PC-3 (cell line): ENCODE measurements around the gene TIGD2. TPM values are rescaled to one million over a fixed set of nuclear protein-coding genes. Genes with fewer than 3 reads are reported as not detected.

Source experiments
- ATAC-seq: fragments of 200-7000 bp; cut with Tn5 transposase; 2 replicates; pipeline ENCODE4 v1.9.1; 2020; ENCODE audit warnings: mild to moderate bottlenecking, moderate library complexity
- BruUV-seq: library from RNA; stranded (reverse); fragments of 400-500 nt; replicated peaks from 2 replicates; lab custom pipeline; 2021; lab: Mats Ljungman, UMichigan
- CTCF ChIA-PET: fragments of 300-600 bp; sonication (Branson Sonifier 250); formaldehyde crosslinking; loops from one replicate; lab custom pipeline; 2022; ENCODE audit warnings: antibody characterized with exemption; lab: Charles Lee
- POLR2A ChIA-PET: fragments of 300-600 bp; sonication (Branson Sonifier 250); formaldehyde crosslinking; loops from one replicate; lab custom pipeline; 2022; ENCODE audit warnings: antibody characterized with exemption; ENCODE audit not compliant: unreplicated experiment; lab: Charles Lee
- DNase-seq: peaks from one replicate; pipeline ENCODE4 v3.0.0-alpha.2; 2015
- H2AFZ ChIP-seq: fragments of 300-600 bp; sonication (generic); 2 replicates; pipeline ENCODE4 v1.6.0; 2016; ENCODE audit warnings: antibody characterized with exemption, low read length
- H3F3A ChIP-seq: fragments of 300-600 bp; sonication (generic); one replicate; pipeline ENCODE4 v1.6.0; 2017; ENCODE audit warnings: antibody characterized with exemption, low read length, control low read depth, mild to moderate bottlenecking; ENCODE audit not compliant: unreplicated experiment
- H3K27ac ChIP-seq: fragments of 300-600 bp; sonication (generic); 2 replicates; pipeline ENCODE4 v1.5.1; 2016; ENCODE audit warnings: mild to moderate bottlenecking, low read length
- H3K27me3 ChIP-seq: fragments of 300-600 bp; sonication (generic); 2 replicates; pipeline ENCODE4 v1.6.1; 2016; ENCODE audit warnings: low read length, mixed read lengths
- H3K36me3 ChIP-seq: fragments of 300-600 bp; sonication (generic); 2 replicates; pipeline ENCODE4 v1.6.1; 2016; ENCODE audit warnings: low read depth, mixed run types, low read length, mixed read lengths
- H3K4me1 ChIP-seq: fragments of 300-600 bp; sonication (generic); 2 replicates; pipeline ENCODE4 v1.5.1; 2016; ENCODE audit warnings: low read length; ENCODE audit not compliant: insufficient read depth
- H3K4me2 ChIP-seq: fragments of 300-600 bp; sonication (generic); 2 replicates; pipeline ENCODE4 v1.6.0; 2016; ENCODE audit warnings: low read length
- H3K4me3 ChIP-seq: fragments of 300-600 bp; sonication (generic); 2 replicates; pipeline ENCODE4 v1.5.1; 2016; ENCODE audit warnings: mild to moderate bottlenecking, low read length, mixed read lengths
- H3K79me2 ChIP-seq: fragments of 300-600 bp; sonication (generic); 2 replicates; pipeline ENCODE4 v1.6.1; 2017; ENCODE audit warnings: low read length, mixed read lengths
- H3K9ac ChIP-seq: fragments of 300-600 bp; sonication (generic); 2 replicates; pipeline ENCODE4 v1.6.0; 2016; ENCODE audit warnings: mild to moderate bottlenecking, low read length
- H3K9me2 ChIP-seq: fragments of 300-600 bp; sonication (generic); replicated peaks from 2 replicates; pipeline ENCODE4 v1.6.1; 2016; ENCODE audit warnings: mixed run types, low read length, mixed read lengths
- H3K9me3 ChIP-seq: fragments of 300-600 bp; sonication (generic); 2 replicates; pipeline ENCODE4 v1.6.1; 2016; ENCODE audit warnings: low read length, mixed read lengths
- H4K20me1 ChIP-seq: fragments of 300-600 bp; sonication (generic); 2 replicates; pipeline ENCODE4 v1.6.1; 2016; ENCODE audit warnings: low read length, mixed read lengths
- EZH2 ChIP-seq: fragments of 300-600 bp; sonication (generic); IDR thresholded peaks from one replicate; pipeline ENCODE4 v1.6.1; 2017; ENCODE audit warnings: antibody characterized with exemption, mild to moderate bottlenecking, low read length; ENCODE audit not compliant: unreplicated experiment
- EZH2phosphoT487 ChIP-seq: fragments of 300-600 bp; sonication (generic); IDR thresholded peaks from 2 replicates; pipeline ENCODE4 v1.6.1; 2018; ENCODE audit warnings: mild to moderate bottlenecking, antibody characterized with exemption, low read length, borderline replicate concordance
- intact Hi-C: fragments of 100-400 bp; cut with micrococcal nuclease; formaldehyde crosslinking; loops from 2 replicates; pipeline ENCODE4 v1.9.0; 2023
- total RNA-seq: library from RNA; depleted of rRNA; stranded (reverse); fragments of >200 nt; gene quantifications from 2 replicates; pipeline ENCODE4 v1.2.3, GENCODE V29; 2014
- TF ChIP-seq, protein P1 (sequence below): fragments of 300-600 bp; sonication (generic); conservative IDR thresholded peaks from 2 replicates; pipeline ENCODE4 v1.5.1; 2017; ENCODE audit warnings: antibody characterized with exemption, low read depth, mild to moderate bottlenecking, low read length

TIGD2 gene
- total RNA-seq, 1 experiment from 2014 or later, result 5.4 TPM

DNA sequence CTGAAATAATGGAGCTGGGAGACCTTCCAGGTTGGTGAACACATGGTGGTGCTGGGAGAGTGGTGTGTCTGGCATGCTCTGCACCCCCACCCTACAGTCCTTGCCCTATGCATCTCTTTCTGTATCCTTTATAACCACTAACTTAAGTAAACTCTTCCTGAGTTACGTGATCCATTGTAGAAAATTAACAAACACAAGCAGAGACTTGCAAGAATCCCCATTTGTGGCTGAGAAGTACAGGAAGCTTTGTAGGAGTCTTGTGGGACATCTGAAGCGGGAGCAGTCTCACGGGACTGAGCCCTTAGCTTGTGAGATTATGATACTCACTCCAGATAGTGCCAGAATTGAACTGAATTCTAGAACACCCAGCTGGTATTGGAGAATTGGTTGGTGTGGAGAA is 40.0 kb upstream of the TIGD2 start:
- no peak overlapping the region for H2AFZ ChIP-seq
- H3F3A ChIP-seq, result no peaks in the 10 kb centered on the region
- ChIA-PET POLR2A (no interaction called here), CTCF (no interaction called here)
- no peaks in the 10 kb centered on the region for H3K4me1 ChIP-seq
- no peaks in the 10 kb centered on the region for H3K9me3 ChIP-seq
- no peaks in the 10 kb centered on the region for H4K20me1 ChIP-seq
- H3K79me2 ChIP-seq, result no peaks in the 10 kb centered on the region
- no peak overlapping the region for H3K27ac ChIP-seq
- H3K4me2 ChIP-seq, result no peak overlapping the region
- TF ChIP-seq EZH2phosphoT487, result no peak
- TF ChIP-seq EZH2, result no peak
- TF ChIP-seq, protein P1, sequence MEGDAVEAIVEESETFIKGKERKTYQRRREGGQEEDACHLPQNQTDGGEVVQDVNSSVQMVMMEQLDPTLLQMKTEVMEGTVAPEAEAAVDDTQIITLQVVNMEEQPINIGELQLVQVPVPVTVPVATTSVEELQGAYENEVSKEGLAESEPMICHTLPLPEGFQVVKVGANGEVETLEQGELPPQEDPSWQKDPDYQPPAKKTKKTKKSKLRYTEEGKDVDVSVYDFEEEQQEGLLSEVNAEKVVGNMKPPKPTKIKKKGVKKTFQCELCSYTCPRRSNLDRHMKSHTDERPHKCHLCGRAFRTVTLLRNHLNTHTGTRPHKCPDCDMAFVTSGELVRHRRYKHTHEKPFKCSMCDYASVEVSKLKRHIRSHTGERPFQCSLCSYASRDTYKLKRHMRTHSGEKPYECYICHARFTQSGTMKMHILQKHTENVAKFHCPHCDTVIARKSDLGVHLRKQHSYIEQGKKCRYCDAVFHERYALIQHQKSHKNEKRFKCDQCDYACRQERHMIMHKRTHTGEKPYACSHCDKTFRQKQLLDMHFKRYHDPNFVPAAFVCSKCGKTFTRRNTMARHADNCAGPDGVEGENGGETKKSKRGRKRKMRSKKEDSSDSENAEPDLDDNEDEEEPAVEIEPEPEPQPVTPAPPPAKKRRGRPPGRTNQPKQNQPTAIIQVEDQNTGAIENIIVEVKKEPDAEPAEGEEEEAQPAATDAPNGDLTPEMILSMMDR, result no peak
- no peaks in the 10 kb centered on the region for H3K36me3 ChIP-seq
- H3K9ac ChIP-seq, result no peak overlapping the region
- intact Hi-C loops, result no loop called here
- no peak for DNase-seq
- no peak for ATAC-seq
- H3K27me3 ChIP-seq, result no peaks in the 10 kb centered on the region
- H3K4me3 ChIP-seq, result no peak overlapping the region
- BruUV-seq, result no TSS peak
- no peaks in the 10 kb centered on the region for H3K9me2 ChIP-seq

DNA sequence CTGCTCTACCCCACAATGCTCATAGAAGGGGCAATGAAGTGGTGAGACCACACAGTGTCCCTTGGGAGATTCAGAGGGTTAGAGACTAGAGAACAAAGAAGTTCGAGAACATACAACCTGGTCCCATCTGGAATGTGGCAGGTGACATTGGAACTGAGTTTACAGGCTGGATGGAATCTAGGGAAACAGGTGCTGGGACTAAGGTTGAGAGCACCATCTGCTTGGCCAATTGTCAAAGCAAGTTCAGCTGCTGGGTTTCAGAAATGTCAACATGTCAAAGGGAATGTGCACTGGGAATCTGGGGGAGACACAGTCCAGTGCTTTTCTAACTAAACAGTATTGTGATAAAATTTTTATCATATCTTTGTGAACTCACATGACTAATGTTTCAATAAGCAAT is 38.4 kb upstream of the TIGD2 start:
- intact Hi-C loops, result no loop called here
- ChIA-PET CTCF (no interaction called here), POLR2A (no interaction called here)
- BruUV-seq, result no TSS peak
- no peaks in the 10 kb centered on the region for H3K9me2 ChIP-seq
- DNase-seq, result no peak
- no peak overlapping the region for H3K4me3 ChIP-seq
- H2AFZ ChIP-seq, result no peak overlapping the region
- H3K9me3 ChIP-seq, result no peaks in the 10 kb centered on the region
- H3K4me2 ChIP-seq, result no peak overlapping the region
- H3F3A ChIP-seq, result no peaks in the 10 kb centered on the region
- H3K9ac ChIP-seq, result no peak overlapping the region
- no peaks in the 10 kb centered on the region for H3K4me1 ChIP-seq
- no peaks in the 10 kb centered on the region for H3K27me3 ChIP-seq
- no peaks in the 10 kb centered on the region for H3K36me3 ChIP-seq
- no peaks in the 10 kb centered on the region for H4K20me1 ChIP-seq
- no peaks in the 10 kb centered on the region for H3K79me2 ChIP-seq
- H3K27ac ChIP-seq, result no peak overlapping the region
- ATAC-seq, result no peak
- no peak for TF ChIP-seq EZH2
- TF ChIP-seq EZH2phosphoT487, result no peak
- TF ChIP-seq, protein P1, result no peak

DNA sequence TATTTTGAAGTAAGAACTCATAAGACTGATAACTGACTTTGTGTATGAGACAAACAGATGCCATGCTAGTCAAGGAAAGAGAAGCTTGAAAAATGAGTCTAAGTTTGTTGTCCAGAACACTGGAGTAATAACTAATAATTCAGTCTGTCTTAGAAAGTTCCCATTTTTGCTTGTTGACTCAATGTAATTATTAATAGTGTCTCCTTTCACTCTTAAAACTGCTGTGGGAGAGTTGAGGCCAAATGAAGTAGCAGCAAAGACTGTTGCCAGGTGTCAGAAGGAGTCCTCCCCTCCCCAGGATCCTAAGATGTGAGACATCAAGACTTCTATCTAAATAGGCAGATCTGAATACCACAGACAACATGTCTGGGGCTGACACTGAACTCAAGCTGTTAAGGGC is 33.6 kb upstream of the TIGD2 start:
- Histone ChIP-seq H3K9me2 (no peaks in the 10 kb centered on the region), H3F3A (no peaks in the 10 kb centered on the region), H4K20me1 (no peaks in the 10 kb centered on the region), H3K9ac (no peak overlapping the region), H3K9me3 (no peaks in the 10 kb centered on the region), H3K27ac (no peak overlapping the region), H3K36me3 (no peaks in the 10 kb centered on the region), H3K4me1 (peaks cover 8% of the 10 kb centered on the region; the same call in 1 of the 2 replicates), H3K4me3 (no peak overlapping the region), H3K27me3 (no peaks in the 10 kb centered on the region), H3K4me2 (no peak overlapping the region), H2AFZ (no peak overlapping the region), H3K79me2 (no peaks in the 10 kb centered on the region)
- TF ChIP-seq, protein P1, result no peak
- TF ChIP-seq EZH2 (no peak), EZH2phosphoT487 (no peak)
- no peak for DNase-seq
- ChIA-PET CTCF (no interaction called here), POLR2A (no interaction called here)
- no peak for ATAC-seq
- intact Hi-C loops, result no loop called here
- BruUV-seq, result no TSS peak
